Natural killer cell treated with Interleukin-12 subunit alpha and Interleukin-12 subunit beta and Interleukin-15 and Interleukin-18, amount 100 ng/mL, for 72 hours (primary cell): ENCODE measurements around the gene MRPS18A. TPM values are rescaled to one million over a fixed set of nuclear protein-coding genes. Genes with fewer than 3 reads are reported as not detected.

ENCODE experiments used
- ATAC-seq, 2 donors: fragments of 150-1000 bp; cut with Tn5 transposase in 1 of 2; sonication (Bioruptor Pico), chemical (Tn5 transposase) in 1 of 2; 2 replicates each; pipeline ENCODE4 v1.10.0; 2021
- DNase-seq: peaks from one replicate; pipeline ENCODE4 v3.0.0; 2022; ENCODE audit warnings: low spot score
- H3K27ac Mint-ChIP-seq, 2 donors: 1 replicate in 1 of 2; 2 replicates in 1 of 2; pipeline ENCODE4 v1.8.0; 2022; ENCODE audit warnings: mixed read lengths in 2 of 2, mild to moderate bottlenecking in 1 of 2, moderate library complexity in 1 of 2
- H3K27me3 Mint-ChIP-seq, 2 donors: 1 replicate in 1 of 2; 2 replicates in 1 of 2; pipeline ENCODE4 v1.8.0; 2022; ENCODE audit warnings: mixed read lengths in 2 of 2
- H3K36me3 Mint-ChIP-seq: one replicate; pipeline ENCODE4 v1.8.0; 2022; ENCODE audit warnings: mixed read lengths
- H3K4me1 Mint-ChIP-seq, 2 donors: 1 replicate in 1 of 2; 2 replicates in 1 of 2; pipeline ENCODE4 v1.8.0; 2022; ENCODE audit warnings: low read depth in 2 of 2, mixed read lengths in 2 of 2, mild to moderate bottlenecking in 1 of 2
- H3K4me3 Mint-ChIP-seq: one replicate; pipeline ENCODE4 v1.8.0; 2022; ENCODE audit warnings: mixed read lengths
- H3K9me3 Mint-ChIP-seq: 2 replicates; pipeline ENCODE4 v1.8.0; 2022; ENCODE audit warnings: mixed read lengths
- total RNA-seq, 2 donors: library from RNA; stranded (reverse); gene quantifications; one replicate each; pipeline ENCODE4 v1.2.3, GENCODE V29; 2022

MRPS18A gene
- total RNA-seq: 10 to 100 TPM; 32.7 to 39.3 TPM

GRCh38 chr6:43687437-43688347, at the start of gene MRPS18A:
TSS of gene MRPS18A (minus strand) at chr6:43687791. CDS start at chr6:43687779, 12 bp downstream.
- Mint-ChIP-seq H3K27me3 (peaks cover 0 to 3% of the 10 kb centered on the region in 2 donors), H3K36me3 (peaks cover 4% of the 10 kb centered on the region), H3K27ac (peak within 1 kb of the TSS; percentile 79 to 91), H3K4me1 (peaks cover 34 to 41% of the 10 kb centered on the region in 2 donors), H3K9me3 (no peaks in the 10 kb centered on the region), H3K4me3 (peak within 1 kb of the TSS; percentile 95)
- peak; percentile 87 for DNase-seq
- ATAC-seq: peak; percentile 98

GRCh38 chr6:43736844-43737243, 49.3 kb upstream of the MRPS18A start:
- Mint-ChIP-seq H3K36me3 (peaks cover 4% of the 10 kb centered on the region), H3K27ac (no peak overlapping the region), H3K9me3 (no peaks in the 10 kb centered on the region), H3K4me1 (peaks cover 9 to 10% of the 10 kb centered on the region in 2 donors), H3K27me3 (peaks cover 0 to 2% of the 10 kb centered on the region in 2 donors), H3K4me3 (no peak overlapping the region)
- DNase-seq: no peak
- no peak for ATAC-seq

- Mint-ChIP-seq H3K27ac (no peak overlapping the region), H3K4me3 (no peak overlapping the region)
- no peak for ATAC-seq
These were observed 48.7 kb upstream of the MRPS18A start for GRCh38 chr6:43736211-43736786.

GRCh38 chr6:43735642-43736199, 48.1 kb upstream of the MRPS18A start:
- H3K27me3 Mint-ChIP-seq: peaks cover 0 to 2% of the 10 kb centered on the region in 2 donors
- DNase-seq: no peak
- no peak overlapping the region for H3K4me3 Mint-ChIP-seq
- peaks cover under 1% of the 10 kb centered on the region for H3K9me3 Mint-ChIP-seq
- no peak for ATAC-seq
- H3K4me1 Mint-ChIP-seq: peaks cover 9 to 10% of the 10 kb centered on the region in 2 donors
- H3K27ac Mint-ChIP-seq: no peak overlapping the region
- H3K36me3 Mint-ChIP-seq: peaks cover 8% of the 10 kb centered on the region

More at GRCh38 chr6:43736211-43736786, 48.7 kb upstream of the MRPS18A start:
- DNase-seq: no peak
- peaks cover 0 to 2% of the 10 kb centered on the region in 2 donors for H3K27me3 Mint-ChIP-seq
- H3K9me3 Mint-ChIP-seq: no peaks in the 10 kb centered on the region
- peaks cover 9 to 10% of the 10 kb centered on the region in 2 donors for H3K4me1 Mint-ChIP-seq
- H3K36me3 Mint-ChIP-seq: peaks cover 5% of the 10 kb centered on the region

- peaks cover 4% of the 10 kb centered on the region for H3K9me3 Mint-ChIP-seq
- peaks cover 13% of the 10 kb centered on the region for H3K36me3 Mint-ChIP-seq
- DNase-seq: no peak
- H3K27me3 Mint-ChIP-seq: peaks cover 0 to 2% of the 10 kb centered on the region in 2 donors
- no peak overlapping the region for H3K27ac Mint-ChIP-seq
- H3K4me3 Mint-ChIP-seq: no peak overlapping the region
- ATAC-seq: no peak
- H3K4me1 Mint-ChIP-seq: peaks cover 9 to 10% of the 10 kb centered on the region in 2 donors
These were observed 46.7 kb upstream of the MRPS18A start for GRCh38 chr6:43734294-43734665.

GRCh38 chr6:43733471-43734293, 46.1 kb upstream of the MRPS18A start:
- H3K4me3 Mint-ChIP-seq: no peak overlapping the region
- H3K4me1 Mint-ChIP-seq: peaks cover 9 to 10% of the 10 kb centered on the region in 2 donors
- DNase-seq (no peak), ATAC-seq (peak; percentile 70 to 75)
- peaks cover 13% of the 10 kb centered on the region for H3K36me3 Mint-ChIP-seq
- peak overlapping the region; percentile 43 to 71 for H3K27ac Mint-ChIP-seq
- H3K9me3 Mint-ChIP-seq: peaks cover 4% of the 10 kb centered on the region
- H3K27me3 Mint-ChIP-seq: peaks cover 0 to 2% of the 10 kb centered on the region in 2 donors

GRCh38 chr6:43730634-43731033, 43.0 kb upstream of the MRPS18A start:
- H3K9me3 Mint-ChIP-seq: peaks cover 4% of the 10 kb centered on the region
- H3K27ac Mint-ChIP-seq: no peak overlapping the region
- H3K4me1 Mint-ChIP-seq: peaks cover 5 to 6% of the 10 kb centered on the region in 2 donors
- no peak overlapping the region for H3K4me3 Mint-ChIP-seq
- ATAC-seq: no peak
- H3K27me3 Mint-ChIP-seq: peaks cover 0 to 7% of the 10 kb centered on the region in 2 donors
- no peak for DNase-seq
- peaks cover 13% of the 10 kb centered on the region for H3K36me3 Mint-ChIP-seq

- no peak for ATAC-seq
- DNase-seq: no peak
- H3K27me3 Mint-ChIP-seq: peaks cover 0 to 12% of the 10 kb centered on the region in 2 donors
- peaks cover 4% of the 10 kb centered on the region for H3K9me3 Mint-ChIP-seq
- no peak overlapping the region for H3K4me3 Mint-ChIP-seq
- peaks cover 13% of the 10 kb centered on the region for H3K36me3 Mint-ChIP-seq
- H3K4me1 Mint-ChIP-seq: peaks cover 12 to 15% of the 10 kb centered on the region in 2 donors
- H3K27ac Mint-ChIP-seq: no peak overlapping the region
These were observed 41.9 kb upstream of the MRPS18A start for GRCh38 chr6:43729537-43729936.

GRCh38 chr6:43728586-43728985, 41.0 kb upstream of the MRPS18A start:
- Mint-ChIP-seq H3K27me3 (peaks cover 0 to 12% of the 10 kb centered on the region in 2 donors), H3K9me3 (peaks cover 4% of the 10 kb centered on the region), H3K27ac (no peak overlapping the region), H3K36me3 (peaks cover 13% of the 10 kb centered on the region), H3K4me3 (no peak overlapping the region), H3K4me1 (peaks cover 14 to 20% of the 10 kb centered on the region in 2 donors)
- DNase-seq (no peak), ATAC-seq (no peak)

- no peak overlapping the region for H3K27ac Mint-ChIP-seq
- H3K27me3 Mint-ChIP-seq: peaks cover 0 to 12% of the 10 kb centered on the region in 2 donors
- H3K36me3 Mint-ChIP-seq: peaks cover 13% of the 10 kb centered on the region
- H3K4me1 Mint-ChIP-seq: peaks cover 18 to 20% of the 10 kb centered on the region in 2 donors
- DNase-seq (no peak), ATAC-seq (no peak)
- peaks cover 4% of the 10 kb centered on the region for H3K9me3 Mint-ChIP-seq
- H3K4me3 Mint-ChIP-seq: no peak overlapping the region
These were observed 40.0 kb upstream of the MRPS18A start for GRCh38 chr6:43727634-43728033.

- ATAC-seq (no peak), DNase-seq (no peak)
- H3K27ac Mint-ChIP-seq: no peak overlapping the region
- peaks cover 7% of the 10 kb centered on the region for H3K36me3 Mint-ChIP-seq
- H3K4me3 Mint-ChIP-seq: peak overlapping the region; percentile 28
- peaks cover 4% of the 10 kb centered on the region for H3K9me3 Mint-ChIP-seq
- H3K27me3 Mint-ChIP-seq: peaks cover 0 to 20% of the 10 kb centered on the region in 2 donors
- H3K4me1 Mint-ChIP-seq: peaks cover 18 to 20% of the 10 kb centered on the region in 2 donors
These were observed 38.3 kb upstream of the MRPS18A start for GRCh38 chr6:43725643-43726580.

- peak overlapping the region; percentile 28 for H3K4me3 Mint-ChIP-seq
- no peaks in the 10 kb centered on the region for H3K9me3 Mint-ChIP-seq
- H3K27me3 Mint-ChIP-seq: peaks cover 0 to 21% of the 10 kb centered on the region in 2 donors
- no peaks in the 10 kb centered on the region for H3K36me3 Mint-ChIP-seq
- DNase-seq (peak; percentile 72), ATAC-seq (peak; percentile 84 to 90)
- peaks cover 18 to 20% of the 10 kb centered on the region in 2 donors for H3K4me1 Mint-ChIP-seq
- H3K27ac Mint-ChIP-seq: peak overlapping the region in 1 of 2 donors; percentile 50
These were observed 37.5 kb upstream of the MRPS18A start for GRCh38 chr6:43724914-43725642.
